ENCODE data around the gene SEMA7A. TPM values are rescaled to one million over a fixed set of nuclear protein-coding genes. Genes with fewer than 3 reads are reported as not detected.

SEMA7A gene
- total and polyA plus RNA-seq, 2 experiments from 2014 or later: 0.99 to 11.9 TPM

GRCh38 chr15:74421302-74422245 lies 12.2 kb downstream of the SEMA7A start:
- TF ChIP-seq CTCF (IDR thresholded peaks at IDR 0.05; ENCODE audit: low read depth, low read length): no peak
- no peaks in the 10 kb centered on the region for H3K36me3 ChIP-seq
- no peak for DNase-seq (ENCODE audit: low read depth in 1 of 2, low spot score in 1 of 2)
- H3K4me3 ChIP-seq: no peak overlapping the region
- H3K27me3 ChIP-seq: no peaks in the 10 kb centered on the region
- peaks cover 39% of the 10 kb centered on the region for H3K4me1 ChIP-seq (ENCODE audit: low read depth)
- H3K27ac ChIP-seq: peak overlapping the region; percentile 87
- no peaks in the 10 kb centered on the region for H3K9me3 ChIP-seq (ENCODE audit: low read depth)

- peaks cover 39% of the 10 kb centered on the region for H3K4me1 ChIP-seq (ENCODE audit: low read depth)
- H3K4me3 ChIP-seq: no peak overlapping the region
- DNase-seq (ENCODE audit: low read depth in 1 of 2, low spot score in 1 of 2): no peak
- peak overlapping the region; percentile 87 for H3K27ac ChIP-seq
- no peaks in the 10 kb centered on the region for H3K36me3 ChIP-seq
- H3K9me3 ChIP-seq (ENCODE audit: low read depth): no peaks in the 10 kb centered on the region
- no peaks in the 10 kb centered on the region for H3K27me3 ChIP-seq
- no peak for TF ChIP-seq CTCF (IDR thresholded peaks at IDR 0.05; ENCODE audit: low read depth, low read length)
These were observed 13.4 kb downstream of the SEMA7A start for GRCh38 chr15:74420193-74420905.

GRCh38 chr15:74419432-74419831 lies 14.3 kb downstream of the SEMA7A start:
- no peaks in the 10 kb centered on the region for H3K27me3 ChIP-seq
- H3K4me1 ChIP-seq (ENCODE audit: low read depth): peaks cover 39% of the 10 kb centered on the region
- H3K27ac ChIP-seq: no peak overlapping the region
- DNase-seq (ENCODE audit: low read depth in 1 of 2, low spot score in 1 of 2): no peak
- no peak for TF ChIP-seq CTCF (IDR thresholded peaks at IDR 0.05; ENCODE audit: low read depth, low read length)
- H3K4me3 ChIP-seq: no peak overlapping the region
- no peaks in the 10 kb centered on the region for H3K36me3 ChIP-seq
- H3K9me3 ChIP-seq (ENCODE audit: low read depth): no peaks in the 10 kb centered on the region

GRCh38 chr15:74418575-74419338 lies 15.0 kb downstream of the SEMA7A start:
- no peak for TF ChIP-seq CTCF (IDR thresholded peaks at IDR 0.05; ENCODE audit: low read depth, low read length)
- Histone ChIP-seq H3K9me3 (ENCODE audit: low read depth) (no peaks in the 10 kb centered on the region), H3K36me3 (no peaks in the 10 kb centered on the region), H3K4me1 (ENCODE audit: low read depth) (peaks cover 39% of the 10 kb centered on the region), H3K4me3 (no peak overlapping the region), H3K27me3 (no peaks in the 10 kb centered on the region), H3K27ac (no peak overlapping the region)
- DNase-seq (ENCODE audit: low read depth in 1 of 2, low spot score in 1 of 2): no peak

- no peak for TF ChIP-seq CTCF (IDR thresholded peaks at IDR 0.05; ENCODE audit: low read depth, low read length)
- H3K4me3 ChIP-seq: no peak overlapping the region
- no peaks in the 10 kb centered on the region for H3K27me3 ChIP-seq
- no peaks in the 10 kb centered on the region for H3K36me3 ChIP-seq
- peaks cover 31% of the 10 kb centered on the region for H3K4me1 ChIP-seq (ENCODE audit: low read depth)
- H3K9me3 ChIP-seq (ENCODE audit: low read depth): no peaks in the 10 kb centered on the region
- DNase-seq (ENCODE audit: low read depth in 1 of 2, low spot score in 1 of 2): no peak
- H3K27ac ChIP-seq: no peak overlapping the region
These were observed 16.1 kb downstream of the SEMA7A start for GRCh38 chr15:74417670-74418069.

Measured in cardiac muscle cell (in vitro differentiated cells and primary cell).